Measurements from ENCODE around the gene ICE2. TPM values are rescaled to one million over a fixed set of nuclear protein-coding genes. Genes with fewer than 3 reads are reported as not detected.

ICE2 gene
- total and polyA plus RNA-seq, 2 of the 8 experiments (the other 6 are each of a cell fraction or from before 2014, with no cell fraction given): 40.0 to 87.3 TPM

- TF ChIP-seq KDM5A (IDR thresholded peaks at IDR 0.05; ENCODE audit: low read length) (no peak), HDAC6 (IDR thresholded peaks at IDR 0.05; ENCODE audit: low read depth, low read length) (no peak), SAP30 (IDR thresholded peaks at IDR 0.05; ENCODE audit: insufficient read depth, insufficient replicate concordance, low read length) (no peak), PHF8 (conservative IDR thresholded peaks at IDR 0.05; ENCODE audit: low read depth, low read length) (no peak), SRF (IDR thresholded peaks at IDR 0.05; ENCODE audit: low read depth, low read length) (no peak), HDAC2 (IDR thresholded peaks at IDR 0.05; ENCODE audit: borderline replicate concordance in 1 of 2, low read depth in 2 of 2, low read length in 2 of 2) (no peak), GTF2F1 (IDR thresholded peaks at IDR 0.05; ENCODE audit: borderline replicate concordance, low read depth, low read length) (no peak)
Measured at GRCh38 chr15:60421544-60421943, 57.4 kb downstream of the ICE2 start (continued).

All from H1 (cell line).